PC-9 (cell line): ENCODE results near the gene LIPC.

ENCODE experiments used
- CTCF ChIP-seq: fragments of 200-600 bp; sonication (generic); conservative IDR thresholded peaks from 2 replicates; pipeline ENCODE4 v1.6.1; 2017; ENCODE audit warnings: mixed run types, antibody characterized with exemption, mild to moderate bottlenecking, moderate library complexity
- EZH2 ChIP-seq: fragments of 200-600 bp; sonication (generic); IDR thresholded peaks from 2 replicates; pipeline ENCODE4 v1.8.0; 2017; ENCODE audit warnings: antibody characterized with exemption, low read depth

- no peak for TF ChIP-seq CTCF
- no peak for TF ChIP-seq EZH2
Observed at GRCh38 chr15:58545307-58546065, 113.7 kb downstream of the LIPC start.
